NAMALWA (cell line): Measurements from ENCODE around the gene EFNB2.

Source experiments
- DNase-seq: peaks from one replicate; pipeline ENCODE4 v3.0.0-alpha.2; 2015; ENCODE audit warnings: low spot score

The EFNB2 gene

DNA sequence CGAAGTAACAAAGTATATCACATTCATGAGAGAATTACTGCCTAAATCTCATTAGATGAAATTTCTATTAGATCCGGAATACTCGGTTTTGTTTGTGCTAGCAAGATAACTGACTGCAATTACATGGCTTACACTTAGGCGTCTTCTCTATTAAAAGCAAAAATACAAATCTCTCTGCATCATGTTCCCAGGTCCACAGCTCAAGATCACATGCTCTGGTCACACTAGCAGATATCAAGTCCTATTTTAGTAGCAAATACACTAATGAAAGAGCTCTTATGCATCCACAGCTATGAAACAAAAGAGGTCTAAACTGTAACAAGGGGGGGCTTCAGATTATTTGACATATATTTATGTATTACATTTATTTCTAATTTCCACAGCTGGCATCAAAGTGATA lies 53.5 kb downstream of the EFNB2 start:
- DNase-seq = no peak

DNA sequence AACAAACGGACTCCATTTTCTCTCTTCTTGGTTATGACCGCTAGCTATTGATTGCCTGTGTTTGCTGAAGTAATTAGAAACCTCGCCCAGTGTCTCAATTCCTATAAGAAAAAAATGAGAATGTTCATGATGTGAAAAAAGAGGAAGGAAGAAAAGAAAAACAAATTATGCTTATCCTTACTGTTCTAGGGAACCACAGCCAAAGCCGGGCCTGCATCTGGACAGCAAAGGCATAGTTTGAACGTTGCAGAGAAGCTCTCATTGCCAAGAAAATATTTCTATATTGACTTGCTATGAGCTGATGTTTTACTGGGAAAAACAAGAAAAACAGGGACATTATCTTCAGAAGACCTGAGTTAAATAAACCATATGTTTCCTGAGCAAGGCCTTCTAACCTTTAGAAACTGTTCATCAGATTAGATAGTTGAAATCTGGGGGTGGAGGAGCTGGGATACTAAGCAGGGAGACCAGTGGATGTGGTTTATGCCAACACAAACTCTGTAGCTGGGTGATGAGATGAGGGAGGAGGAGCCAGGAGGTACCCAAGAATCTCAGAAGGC lies 55.0 kb downstream of the EFNB2 start:
- DNase-seq = no peak

DNA sequence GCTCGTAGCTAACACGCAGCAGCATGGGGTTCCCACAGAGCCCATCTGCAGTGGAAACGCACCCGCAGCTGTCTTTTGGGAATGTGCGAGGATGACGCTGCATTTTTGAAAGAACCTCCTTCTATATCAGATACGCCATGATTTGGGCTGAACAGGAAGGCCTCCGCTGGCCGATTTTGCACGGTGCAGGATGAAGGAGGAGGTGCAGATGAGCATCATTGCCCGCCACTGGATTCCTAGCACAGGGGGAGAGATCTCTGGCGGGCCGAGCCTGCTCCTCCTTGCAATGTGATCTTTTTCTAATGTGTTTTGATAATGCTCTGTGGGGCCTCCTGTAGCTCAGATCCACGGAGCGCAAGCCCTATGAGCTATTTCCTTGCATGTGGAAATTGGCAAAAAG lies 55.5 kb downstream of the EFNB2 start:
- DNase-seq = no peak

DNA sequence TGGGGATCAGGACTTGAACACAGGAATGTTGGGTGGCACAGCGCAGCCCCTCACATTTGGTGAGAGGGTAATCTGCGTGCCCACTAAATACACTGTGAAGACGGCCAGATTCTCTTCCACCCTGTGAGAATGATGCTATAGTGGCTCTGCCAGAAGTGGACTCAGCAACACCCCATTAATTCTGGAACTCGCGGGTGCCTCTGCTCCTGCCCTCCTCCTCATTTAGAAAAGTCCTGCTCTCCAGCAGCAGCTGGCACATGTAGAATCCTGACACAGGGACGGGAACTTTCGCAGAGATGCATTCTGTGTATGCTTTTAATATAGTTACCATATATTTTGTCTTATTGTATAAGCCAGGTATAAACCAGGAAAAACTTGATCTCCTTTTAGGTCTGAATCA lies 57.3 kb downstream of the EFNB2 start:
- DNase-seq = no peak

DNA sequence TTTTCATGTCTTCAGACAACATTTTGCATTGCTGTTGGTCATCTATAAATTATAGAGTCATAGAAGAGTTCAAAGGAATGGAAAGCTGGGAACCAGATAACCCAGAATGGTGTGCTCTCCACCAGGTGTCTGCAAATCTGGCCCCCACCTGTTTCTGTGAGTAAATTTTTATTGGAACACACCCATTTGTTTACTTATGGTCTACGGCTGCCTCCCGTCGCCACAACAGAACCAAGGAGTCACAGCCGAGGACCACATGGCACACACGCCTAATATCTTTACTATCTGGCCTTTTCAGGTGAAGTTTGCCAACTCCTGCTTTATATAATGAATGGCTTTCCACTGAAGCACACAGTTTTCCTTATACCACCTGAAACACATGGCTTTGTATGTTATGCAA lies 58.2 kb downstream of the EFNB2 start:
- no peak for DNase-seq

DNA sequence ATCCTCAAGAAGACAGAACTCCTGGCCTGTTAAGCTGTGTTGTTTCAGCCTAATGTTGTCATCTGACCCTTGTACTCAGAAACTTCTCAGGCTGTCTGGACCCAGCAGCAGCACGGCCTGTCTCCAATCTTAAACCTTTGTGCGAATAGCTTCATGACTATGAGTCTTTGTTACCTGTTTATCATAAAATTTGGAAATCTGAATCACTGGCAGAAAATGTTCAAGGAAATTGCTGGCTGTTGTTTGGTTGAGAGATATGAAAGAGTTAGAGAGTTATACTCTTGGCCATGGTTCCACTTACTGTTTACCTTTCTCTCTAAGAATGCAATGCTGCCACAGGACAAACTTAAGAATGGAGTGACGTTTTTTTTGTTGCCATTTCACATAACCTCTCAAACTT lies 59.6 kb downstream of the EFNB2 start:
- DNase-seq = no peak

DNA sequence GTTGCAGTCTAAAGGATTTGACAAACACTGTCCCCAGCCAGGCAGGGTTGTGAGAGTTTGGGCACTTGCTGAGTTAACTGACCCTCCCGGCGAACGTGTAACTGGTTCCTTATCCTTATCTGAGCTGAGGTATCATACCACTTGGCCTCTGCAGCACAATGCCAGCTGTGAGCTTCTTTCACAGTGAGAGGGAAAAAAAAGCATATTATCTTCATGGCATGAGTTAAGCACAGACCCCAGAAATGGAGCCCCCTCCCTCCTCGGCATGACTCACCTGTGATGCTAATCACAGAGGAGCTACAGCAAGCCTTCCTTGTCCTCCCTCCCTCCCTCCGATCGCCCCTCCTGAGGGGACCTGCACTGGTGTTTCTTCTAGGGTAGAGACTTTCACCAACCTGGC lies 60.5 kb downstream of the EFNB2 start:
- DNase-seq = no peak

DNA sequence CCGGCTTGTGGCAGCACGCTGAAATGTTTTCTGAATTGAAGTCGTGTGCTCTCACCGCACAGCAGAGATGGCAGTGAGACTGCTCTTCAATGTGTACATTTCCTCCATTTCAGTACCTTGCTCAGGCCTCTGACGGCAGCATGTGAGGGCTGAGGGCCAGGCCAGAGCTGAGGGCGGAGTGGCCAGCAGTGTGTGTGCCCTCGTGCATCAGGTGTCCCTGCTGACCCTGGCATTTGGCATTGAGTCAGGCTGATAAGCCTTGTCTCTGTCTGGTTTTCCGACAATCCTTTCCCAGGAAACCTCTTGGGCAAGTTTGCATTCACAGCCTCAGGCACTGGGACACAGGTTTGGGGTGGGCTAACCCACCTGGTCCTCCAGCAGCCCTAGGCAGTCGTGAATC lies 62.3 kb downstream of the EFNB2 start:
- no peak for DNase-seq

DNA sequence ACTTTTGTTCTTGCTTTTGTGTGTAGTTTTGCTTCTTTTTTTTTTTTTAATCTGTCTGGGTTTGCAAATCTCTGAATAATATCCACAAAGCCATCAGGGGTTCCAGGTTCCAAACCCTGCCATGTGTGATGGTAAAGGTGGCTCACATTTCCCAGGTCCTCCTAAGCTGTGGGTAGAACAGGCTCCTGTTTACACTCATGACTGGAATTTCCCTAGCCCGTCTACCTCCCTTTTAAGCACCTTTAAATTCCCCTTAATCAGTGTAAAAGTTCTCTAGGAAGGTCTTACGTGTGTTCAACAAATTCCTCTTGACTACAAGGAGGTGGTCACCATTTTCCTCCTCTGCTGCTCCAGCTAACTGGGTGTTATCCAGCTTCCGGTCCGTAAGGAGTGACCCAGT lies 62.8 kb downstream of the EFNB2 start:
- no peak for DNase-seq

DNA sequence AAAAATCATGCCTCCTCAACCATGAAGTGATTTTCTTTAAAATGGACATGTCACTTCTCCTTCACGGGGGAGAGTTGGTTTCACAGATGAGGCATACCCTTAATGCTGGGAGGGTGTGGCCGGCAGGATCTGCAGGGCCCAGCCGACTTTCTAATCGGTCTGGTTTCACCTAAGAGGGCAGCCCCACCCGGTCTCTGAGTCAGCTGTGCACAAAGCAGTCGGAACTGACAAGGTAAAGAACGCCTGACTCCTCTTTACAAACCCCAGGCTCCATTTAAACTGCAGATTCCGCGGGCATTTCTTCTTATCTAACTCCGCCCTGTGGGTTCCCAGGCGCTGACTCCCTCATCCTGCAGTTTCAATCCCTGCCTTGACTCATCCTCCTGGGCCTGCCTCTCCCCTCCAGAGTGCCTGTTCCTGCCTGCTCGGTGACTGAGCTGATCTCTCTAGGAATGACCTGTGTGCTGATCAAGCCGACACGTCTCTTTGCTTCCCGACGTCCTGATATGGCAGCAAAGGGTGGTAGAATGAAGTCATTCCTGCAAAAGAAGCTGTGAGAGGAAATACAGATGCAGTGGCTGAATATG lies 63.4 kb downstream of the EFNB2 start:
- DNase-seq = no peak

DNA sequence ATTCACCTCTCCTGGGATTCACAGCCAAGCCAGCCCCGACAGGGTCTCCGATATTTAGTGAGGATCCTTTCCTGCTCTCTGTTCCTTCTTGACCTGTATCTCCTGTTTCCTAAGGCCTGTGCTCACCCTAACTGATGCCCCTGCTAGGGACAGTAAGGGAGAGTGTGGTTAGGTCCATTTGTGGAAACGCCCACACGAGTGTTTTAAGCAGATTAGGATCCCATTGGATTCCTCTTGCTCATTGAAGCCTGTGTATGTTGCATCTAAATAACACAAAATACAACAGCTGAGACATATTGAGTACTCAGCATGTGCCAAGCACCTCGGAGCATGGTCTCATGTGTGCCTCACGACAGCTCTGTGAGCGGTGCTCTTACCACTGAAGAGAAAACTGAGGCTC lies 64.9 kb downstream of the EFNB2 start:
- DNase-seq = no peak

DNA sequence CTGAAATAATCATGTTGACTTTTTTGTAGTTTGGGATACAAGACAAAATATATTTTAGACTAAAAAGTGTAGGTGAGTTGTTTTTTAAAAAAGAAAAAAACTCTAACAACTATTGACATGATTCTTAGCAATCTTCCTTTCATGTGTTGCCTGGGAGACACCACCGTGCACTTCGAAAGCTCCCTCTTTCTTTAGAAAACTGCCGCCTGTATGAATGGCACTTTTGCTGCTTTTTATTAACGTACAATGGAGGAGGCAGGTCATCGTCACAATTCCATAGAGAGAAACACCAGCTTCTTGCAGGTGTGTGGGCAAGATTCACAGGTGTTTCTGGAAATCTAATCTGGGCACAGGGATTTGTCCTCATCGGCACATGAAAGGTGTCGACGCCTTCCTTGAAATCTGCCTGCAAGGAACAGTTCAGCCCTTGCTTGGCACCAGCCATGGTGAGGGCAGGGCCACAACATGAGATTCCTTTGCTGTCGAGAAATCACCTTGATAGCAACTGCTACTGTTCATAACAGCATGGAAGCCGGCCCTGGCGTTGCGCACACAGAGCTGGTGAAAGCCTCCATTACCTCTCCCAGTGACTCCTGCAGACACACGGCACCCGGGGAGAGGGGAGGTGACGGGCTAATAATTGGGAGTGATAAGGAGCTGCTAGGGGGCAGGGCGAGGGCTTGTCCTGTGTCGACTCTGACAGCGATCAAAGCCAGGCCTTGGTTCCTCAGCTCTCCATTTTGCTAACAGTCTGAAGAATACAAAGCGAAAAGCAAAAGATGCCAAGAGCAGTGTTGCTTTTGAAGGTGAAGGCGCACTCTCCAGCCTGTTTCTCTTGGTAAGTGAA lies 66.5 kb downstream of the EFNB2 start:
- DNase-seq = no peak

DNA sequence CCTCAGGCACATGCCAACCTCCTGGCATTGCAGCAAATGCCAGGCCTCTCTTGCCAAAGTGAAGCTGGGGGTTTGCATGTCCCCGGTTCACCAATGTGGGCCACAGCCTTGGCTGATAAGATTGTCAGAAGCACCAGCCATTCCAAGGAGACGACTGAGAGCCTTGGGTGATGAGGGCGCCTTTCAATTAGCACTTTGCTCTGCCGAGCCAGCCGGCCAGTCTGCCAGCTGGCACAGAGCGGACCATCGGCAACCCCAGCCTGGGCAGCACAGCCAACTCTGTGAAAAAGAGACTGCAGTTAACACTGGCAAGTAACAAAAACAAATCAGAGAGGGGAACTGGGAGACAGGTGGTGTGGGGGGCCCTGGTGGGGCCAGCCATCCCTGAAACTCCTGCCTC lies 67.3 kb downstream of the EFNB2 start:
- no peak for DNase-seq

DNA sequence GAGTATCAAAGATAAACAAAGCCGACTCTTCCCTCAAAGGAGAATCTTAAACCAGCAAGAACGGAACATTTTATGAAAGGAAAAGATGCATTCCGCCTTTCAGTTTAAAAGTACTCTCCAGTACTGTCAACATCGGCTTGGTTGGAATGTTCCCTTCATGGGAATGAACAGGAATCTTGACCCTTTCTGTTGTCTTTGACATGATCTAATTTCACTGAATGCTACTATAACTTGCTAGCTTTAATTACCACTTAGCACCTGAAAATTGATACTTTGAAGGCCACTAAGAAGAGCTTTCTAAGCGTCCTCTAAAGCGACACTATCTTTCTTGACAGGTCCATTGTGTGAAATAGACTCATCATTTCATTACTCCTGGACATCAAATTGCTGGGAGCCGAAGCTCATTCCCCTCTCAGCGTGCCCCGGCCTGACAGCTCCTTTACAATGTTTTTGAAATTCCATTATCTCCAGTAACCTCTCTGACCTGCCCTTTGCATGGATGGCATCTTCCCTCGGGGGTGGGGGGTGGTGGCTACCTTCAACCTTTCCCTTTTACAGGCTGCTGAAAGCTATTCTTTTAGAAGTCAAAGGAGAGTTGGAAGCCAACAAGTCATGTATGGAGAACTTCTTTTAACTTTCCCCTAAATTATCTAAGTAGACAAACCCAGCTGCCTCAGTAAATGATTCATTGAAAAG lies 67.9 kb downstream of the EFNB2 start:
- DNase-seq = no peak

DNA sequence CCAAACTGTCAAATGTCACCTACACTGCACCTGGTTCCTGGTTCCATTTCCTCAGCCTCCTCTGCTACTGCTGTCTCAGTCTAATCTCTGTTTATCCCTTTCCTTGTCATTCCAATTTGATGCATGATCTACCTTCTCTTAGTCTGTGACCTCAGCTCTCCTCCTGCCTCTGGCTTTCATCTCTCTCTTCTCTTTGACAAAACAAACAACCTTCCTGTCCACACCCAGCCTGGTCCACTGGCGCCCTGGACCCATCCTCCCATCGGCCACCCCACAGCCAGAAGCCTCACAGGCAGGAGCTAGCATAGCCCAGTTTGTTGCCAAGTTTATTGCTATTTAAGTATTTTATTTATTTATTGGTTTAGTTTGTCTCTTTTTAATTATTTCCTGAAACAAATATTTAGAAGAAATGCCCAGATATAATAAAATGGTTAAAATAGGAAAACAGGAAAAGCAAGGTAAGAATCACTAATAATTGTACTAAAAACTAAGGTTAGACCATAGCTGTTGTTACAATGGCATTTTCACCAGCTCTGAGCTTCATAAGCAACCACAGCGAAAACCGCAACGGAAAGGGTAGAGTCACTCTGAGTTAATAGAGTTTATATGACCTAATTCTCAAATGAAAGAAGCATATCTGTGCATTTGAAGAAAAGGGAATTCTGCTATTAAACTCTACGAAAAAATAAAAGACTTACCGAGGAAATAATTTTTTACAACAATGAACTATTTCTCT lies 68.6 kb downstream of the EFNB2 start:
- DNase-seq = no peak

DNA sequence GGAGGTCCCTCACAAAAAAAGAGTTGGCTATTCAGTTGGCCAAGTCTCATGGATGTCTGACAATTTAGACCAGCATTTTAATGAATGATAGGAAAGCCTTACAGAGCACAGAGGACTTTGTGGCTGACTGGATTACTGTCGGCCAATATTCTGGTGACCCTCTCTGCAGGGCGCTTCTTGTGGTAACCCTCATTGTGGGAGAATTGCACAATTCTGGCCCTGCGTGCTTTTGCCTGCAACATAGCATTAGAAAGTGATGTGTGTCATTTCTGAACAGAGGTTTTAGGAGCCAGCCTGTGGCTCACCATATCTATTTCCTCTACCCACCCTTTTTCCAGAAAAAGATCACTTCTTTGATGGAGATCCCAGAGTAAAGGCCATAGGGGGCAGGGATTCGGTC lies 71.4 kb downstream of the EFNB2 start:
- no peak for DNase-seq

DNA sequence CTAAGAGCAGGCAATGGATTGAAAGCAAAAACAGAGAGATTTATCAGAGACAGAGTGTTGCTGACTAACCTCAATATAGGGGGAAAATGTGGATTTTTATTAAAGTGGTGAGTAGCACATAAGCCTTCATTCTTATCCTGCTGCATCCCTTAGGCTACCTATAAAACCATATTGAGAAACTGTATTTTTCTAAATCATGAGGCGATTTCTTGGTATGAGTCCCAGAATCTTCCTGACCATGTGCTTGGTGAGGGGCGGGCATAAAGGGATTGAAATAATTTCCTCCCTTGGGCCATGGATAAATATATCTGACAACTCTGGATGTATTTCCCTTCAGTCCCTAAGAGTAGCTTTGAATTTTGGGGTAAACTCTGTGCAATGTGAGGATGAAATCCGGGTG lies 72.8 kb downstream of the EFNB2 start:
- DNase-seq = no peak

DNA sequence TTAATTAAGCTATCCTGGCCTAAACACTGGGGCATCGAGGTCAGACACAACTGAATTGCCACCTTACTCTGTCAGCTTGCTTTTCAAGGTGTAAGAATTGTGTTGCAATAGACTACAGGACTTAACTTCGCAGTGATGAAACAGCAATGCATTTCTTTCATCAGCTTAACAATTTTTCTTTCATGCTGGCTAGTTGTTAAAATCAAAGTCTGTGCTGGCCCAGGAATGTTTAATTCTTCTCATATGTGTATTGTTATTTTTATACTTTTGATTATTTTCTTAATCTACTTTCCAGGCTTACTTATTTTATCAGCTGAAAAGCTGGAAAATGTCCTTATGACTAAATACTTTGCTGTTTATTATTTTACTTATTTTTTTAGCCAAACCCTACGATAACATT lies 79.7 kb downstream of the EFNB2 start:
- no peak for DNase-seq

DNA sequence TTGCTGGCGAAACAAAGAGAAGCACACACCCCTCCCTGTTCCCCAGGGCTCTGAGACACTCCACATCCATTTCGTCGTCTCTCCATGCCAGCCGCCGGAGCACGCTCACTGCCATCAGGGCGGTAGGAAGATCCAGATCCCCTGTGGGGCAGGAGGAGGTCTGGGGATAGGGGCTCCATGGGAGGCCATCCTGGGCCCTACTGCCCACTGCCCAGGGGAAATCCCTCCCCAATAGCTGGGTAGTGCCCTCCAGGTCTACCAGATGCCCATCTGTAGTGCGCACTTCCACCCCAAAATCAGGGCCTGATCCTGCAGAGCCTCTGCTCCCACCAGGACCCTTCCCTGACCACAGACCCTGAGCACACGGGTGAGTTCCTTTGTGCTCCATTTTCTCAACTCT lies 80.3 kb downstream of the EFNB2 start:
- no peak for DNase-seq

DNA sequence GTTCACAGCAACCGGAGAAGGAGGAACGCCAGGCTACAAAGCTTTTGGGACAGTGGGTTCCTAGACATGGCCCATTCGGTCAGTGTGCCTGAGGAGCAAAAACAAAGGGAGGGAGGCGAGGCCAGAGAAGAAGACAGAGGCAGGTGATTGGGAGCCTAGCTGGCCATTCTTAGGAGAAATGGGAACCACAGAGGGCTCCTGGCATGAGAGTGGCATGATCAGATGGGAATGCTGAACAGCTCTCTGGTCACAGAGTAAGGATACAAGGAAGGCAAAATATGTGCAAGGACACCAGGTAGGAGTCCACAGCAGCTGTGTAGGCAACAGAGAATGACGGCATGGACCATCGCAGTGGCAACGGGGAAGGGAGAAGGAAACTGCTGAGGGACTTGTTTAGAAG lies 82.4 kb downstream of the EFNB2 start:
- no peak for DNase-seq

DNA sequence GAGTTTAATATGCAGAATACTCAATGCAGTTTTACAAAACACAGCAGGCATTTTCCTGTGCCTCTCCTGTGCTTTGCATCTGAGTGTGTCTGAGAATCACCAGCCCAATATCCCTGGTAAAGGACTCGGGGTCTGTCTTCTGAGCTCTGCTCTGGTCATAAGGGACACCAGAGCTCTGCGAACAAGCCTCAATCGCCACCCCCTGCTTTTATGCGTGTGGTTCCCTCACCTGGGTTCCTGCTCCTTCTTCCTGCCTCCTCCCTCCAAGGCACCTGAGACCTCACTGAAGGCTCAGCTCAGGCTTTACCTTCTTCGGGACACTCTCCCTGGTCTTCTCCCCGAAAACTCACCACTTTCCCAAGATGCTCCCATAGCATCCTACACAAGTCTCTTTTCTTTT lies 84.5 kb downstream of the EFNB2 start:
- no peak for DNase-seq

DNA sequence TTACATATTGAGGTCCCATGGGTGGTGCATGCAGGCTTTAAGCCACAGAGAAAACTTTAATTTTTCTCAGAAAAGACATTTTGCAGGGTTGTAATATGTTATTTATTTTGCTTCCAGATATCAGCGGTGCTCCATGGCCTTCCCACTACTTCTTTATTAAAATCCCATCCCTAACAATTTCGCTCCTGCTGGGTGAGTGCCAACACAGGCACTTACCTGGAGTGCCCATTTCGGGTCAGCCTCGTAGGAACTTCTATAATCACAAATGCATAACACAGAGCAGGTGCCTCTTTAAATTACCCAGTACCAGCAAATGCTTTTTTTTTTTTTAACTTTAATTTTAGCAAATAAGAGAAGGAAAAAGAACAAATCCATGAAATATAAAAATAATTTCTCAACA lies 86.4 kb downstream of the EFNB2 start:
- no peak for DNase-seq
